ENCODE results near the gene P2RY11. TPM values are rescaled to one million over a fixed set of nuclear protein-coding genes. Genes with fewer than 3 reads are reported as not detected.

Gene P2RY11
- polyA plus RNA-seq, 2 of the 4 experiments (the other 2 are of a cell fraction), result 1.9 to 6.4 TPM

DNA sequence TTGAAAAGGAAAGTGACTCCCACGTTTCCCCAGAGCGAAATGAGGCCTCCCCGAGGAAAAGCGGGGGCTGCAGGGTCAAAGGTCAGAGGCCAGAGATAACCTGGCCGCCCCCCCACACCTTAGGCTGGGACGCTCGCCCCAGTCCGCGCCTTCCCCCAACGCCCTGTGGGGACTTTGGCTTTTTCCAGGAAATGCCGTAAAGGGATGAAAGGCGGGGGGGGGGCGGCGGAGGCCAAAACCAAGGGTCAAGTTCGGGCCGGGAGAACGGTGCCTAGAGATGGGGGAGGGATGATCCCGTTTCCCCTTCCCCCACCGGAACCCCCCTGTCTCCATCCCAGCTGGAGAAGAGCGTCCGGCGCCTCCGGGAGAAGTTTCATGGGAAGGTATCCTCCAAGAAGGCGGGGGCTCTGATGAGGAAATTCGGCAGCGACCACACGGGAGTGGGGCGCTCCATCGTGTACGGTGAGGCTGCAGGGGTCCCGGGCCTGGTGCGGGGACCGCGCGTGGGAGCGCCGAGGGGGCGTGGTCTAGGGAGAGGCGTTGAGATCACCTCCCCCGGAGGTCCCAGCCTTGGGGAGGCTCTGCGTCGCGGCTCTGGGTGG, 24.8 kb upstream of the P2RY11 start:
- peaks cover 4% of the 10 kb centered on the region; the same call in 2 of the 3 replicates for H3K4me1 ChIP-seq
- peak overlapping the region; percentile 80 for H3K4me3 ChIP-seq
- ATAC-seq (peak in 1 of 2 experiments; percentile 15; a peak in 3 of 6 replicates), FAIRE-seq (no peak), DNase-seq (ENCODE audit: low read depth in 1 of 2, low spot score in 1 of 2) (no peak)
- POLR2A ChIA-PET, result no interaction called here
- CTCF ChIA-PET, result no interaction called here
- no peak for TF ChIP-seq MAZ (IDR thresholded peaks at IDR 0.05; ENCODE audit: borderline replicate concordance, low read depth, low read length)
- TF ChIP-seq BHLHE40 (IDR thresholded peaks at IDR 0.05; ENCODE audit: low read depth, low read length), result no peak
- no peak for TF ChIP-seq POLR2AphosphoS2 (conservative IDR thresholded peaks at IDR 0.05; ENCODE audit: low read length)
- TF ChIP-seq POLR2A (IDR thresholded peaks at IDR 0.05; ENCODE audit: low read length), result no peak
- TF ChIP-seq RFX5 (IDR thresholded peaks at IDR 0.05), result no peak
- TF ChIP-seq FOXS1 (CRISPR knock-in tag; IDR thresholded peaks at IDR 0.05), result no peak
- TF ChIP-seq, protein P1, sequence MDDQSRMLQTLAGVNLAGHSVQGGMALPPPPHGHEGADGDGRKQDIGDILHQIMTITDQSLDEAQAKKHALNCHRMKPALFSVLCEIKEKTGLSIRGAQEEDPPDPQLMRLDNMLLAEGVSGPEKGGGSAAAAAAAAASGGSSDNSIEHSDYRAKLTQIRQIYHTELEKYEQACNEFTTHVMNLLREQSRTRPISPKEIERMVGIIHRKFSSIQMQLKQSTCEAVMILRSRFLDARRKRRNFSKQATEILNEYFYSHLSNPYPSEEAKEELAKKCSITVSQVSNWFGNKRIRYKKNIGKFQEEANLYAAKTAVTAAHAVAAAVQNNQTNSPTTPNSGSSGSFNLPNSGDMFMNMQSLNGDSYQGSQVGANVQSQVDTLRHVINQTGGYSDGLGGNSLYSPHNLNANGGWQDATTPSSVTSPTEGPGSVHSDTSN (IDR thresholded peaks at IDR 0.05), result no peak
- TF ChIP-seq RCOR1 (IDR thresholded peaks at IDR 0.05; ENCODE audit: low read depth, low read length), result no peak
- no peak for TF ChIP-seq ZC3H11A (IDR thresholded peaks at IDR 0.05)
- TF ChIP-seq NR3C1 (IDR thresholded peaks at IDR 0.05), result no peak
- H3K27ac ChIP-seq, result peak overlapping the region; percentile 91 to 98
- 37% methylated on average over 22 of the region's 43 CpGs for whole genome bisulfite sequencing (ENCODE audit: missing lambda C conversion rate)
- peak overlapping the region; percentile 85 for H3K4me2 ChIP-seq
- no peaks in the 10 kb centered on the region for H3K9me3 ChIP-seq

DNA sequence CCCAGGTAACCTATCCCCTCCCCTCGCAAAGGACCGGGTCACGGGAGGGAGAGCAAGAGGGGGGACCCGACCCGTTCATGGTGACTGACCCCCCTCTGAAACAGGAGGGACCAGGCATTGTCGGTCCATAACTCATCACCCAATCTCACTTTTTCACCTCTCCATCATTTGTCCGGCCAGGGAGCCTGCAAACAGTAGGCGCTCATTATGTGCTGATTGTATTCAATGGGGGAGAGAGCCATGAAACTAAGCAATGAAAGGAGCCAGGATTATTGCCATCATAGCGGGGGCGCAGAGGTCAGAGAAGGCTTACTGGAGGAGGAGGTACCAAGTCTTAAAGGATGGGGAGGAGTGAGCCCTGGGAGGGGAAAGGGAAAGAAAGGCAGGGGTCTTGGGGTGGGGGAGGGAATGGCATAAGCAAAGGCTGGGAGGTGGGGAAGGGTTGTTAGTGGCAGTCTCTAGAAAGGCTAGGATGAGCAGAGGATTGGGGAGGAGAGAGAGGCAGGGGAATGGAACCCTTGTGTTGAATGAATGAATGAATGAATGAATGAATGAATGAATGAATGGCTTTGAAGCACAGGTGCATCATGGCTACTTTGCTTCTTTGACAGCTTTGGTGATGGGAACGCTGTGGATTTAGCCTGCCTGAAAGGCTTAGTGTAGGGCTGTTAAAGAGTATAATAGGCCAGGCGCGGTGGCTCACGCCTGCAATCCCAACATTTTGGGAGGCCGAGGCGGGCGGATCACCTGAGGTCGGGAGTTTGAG, 24.0 kb upstream of the P2RY11 start:
- H3K4me2 ChIP-seq, result peak overlapping the region; percentile 85
- FAIRE-seq (no peak), DNase-seq (ENCODE audit: low read depth in 1 of 2, low spot score in 1 of 2) (no peak), ATAC-seq (no peak)
- H3K4me3 ChIP-seq, result peak overlapping the region; percentile 80; the same call in 2 of the 3 replicates
- ChIA-PET POLR2A (no interaction called here), CTCF (no interaction called here)
- TF ChIP-seq ZFP36 (IDR thresholded peaks at IDR 0.05; ENCODE audit: borderline replicate concordance, partially characterized antibody) (no peak), NR3C1 (IDR thresholded peaks at IDR 0.05) (no peak), GATA3 (IDR thresholded peaks at IDR 0.05; ENCODE audit: borderline replicate concordance) (no peak), RNF2 (IDR thresholded peaks at IDR 0.05; ENCODE audit: borderline replicate concordance, low read depth) (no peak), ESRRA (IDR thresholded peaks at IDR 0.05; ENCODE audit: borderline replicate concordance, low read length) (no peak), MAFK (IDR thresholded peaks at IDR 0.05; ENCODE audit: partially characterized antibody) (no peak), SMC3 (IDR thresholded peaks at IDR 0.05) (no peak), BHLHE40 (IDR thresholded peaks at IDR 0.05; ENCODE audit: low read depth, low read length) (no peak), CHD4 (IDR thresholded peaks at IDR 0.05; ENCODE audit: borderline replicate concordance) (no peak), RFX5 (IDR thresholded peaks at IDR 0.05) (no peak)
- TF ChIP-seq, protein P2, sequence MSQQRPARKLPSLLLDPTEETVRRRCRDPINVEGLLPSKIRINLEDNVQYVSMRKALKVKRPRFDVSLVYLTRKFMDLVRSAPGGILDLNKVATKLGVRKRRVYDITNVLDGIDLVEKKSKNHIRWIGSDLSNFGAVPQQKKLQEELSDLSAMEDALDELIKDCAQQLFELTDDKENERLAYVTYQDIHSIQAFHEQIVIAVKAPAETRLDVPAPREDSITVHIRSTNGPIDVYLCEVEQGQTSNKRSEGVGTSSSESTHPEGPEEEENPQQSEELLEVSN (IDR thresholded peaks at IDR 0.05; ENCODE audit: borderline replicate concordance, low read depth), result no peak
- TF ChIP-seq, protein P3, sequence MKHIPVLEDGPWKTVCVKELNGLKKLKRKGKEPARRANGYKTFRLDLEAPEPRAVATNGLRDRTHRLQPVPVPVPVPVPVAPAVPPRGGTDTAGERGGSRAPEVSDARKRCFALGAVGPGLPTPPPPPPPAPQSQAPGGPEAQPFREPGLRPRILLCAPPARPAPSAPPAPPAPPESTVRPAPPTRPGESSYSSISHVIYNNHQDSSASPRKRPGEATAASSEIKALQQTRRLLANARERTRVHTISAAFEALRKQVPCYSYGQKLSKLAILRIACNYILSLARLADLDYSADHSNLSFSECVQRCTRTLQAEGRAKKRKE (CRISPR knock-in tag; IDR thresholded peaks at IDR 0.05; ENCODE audit: low read depth), result no peak
- 96% methylated on average over 17 of the region's 18 CpGs for WGBS (ENCODE audit: missing lambda C conversion rate)
- H3K27ac ChIP-seq, result peak overlapping the region in 1 of 2 experiments; percentile 98; a peak in 1 of 6 replicates
- H3K4me1 ChIP-seq, result peaks cover 4% of the 10 kb centered on the region; the same call in 2 of the 3 replicates
- H3K9me3 ChIP-seq, result no peaks in the 10 kb centered on the region

DNA sequence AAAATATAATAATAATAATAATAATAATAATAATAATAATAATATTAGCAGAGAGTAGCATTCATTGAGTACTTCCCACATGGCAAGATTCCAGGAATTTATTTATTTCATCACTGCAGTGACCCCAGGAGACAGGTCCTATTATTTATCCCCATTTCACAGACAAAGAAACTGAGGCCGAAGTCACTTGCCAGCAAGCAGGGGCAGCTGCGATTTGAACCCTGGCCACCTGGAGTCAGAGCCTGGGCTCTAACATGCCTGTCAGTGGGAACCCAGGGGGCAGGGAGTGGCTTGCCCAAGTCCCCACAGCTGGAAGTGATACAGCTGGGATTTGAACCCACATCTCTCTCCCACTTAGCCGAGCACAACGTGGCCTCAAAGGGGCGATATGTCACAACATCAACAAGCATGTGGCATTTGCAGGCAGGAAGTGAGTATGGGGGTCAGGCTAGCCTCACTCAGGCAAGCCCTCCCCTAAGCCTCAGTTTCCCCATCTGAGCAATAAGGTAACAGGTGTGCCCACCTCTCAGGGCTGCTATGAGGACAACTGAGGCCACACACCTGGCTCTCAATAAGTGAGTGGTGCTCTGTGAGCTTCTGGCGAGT, 22.4 kb upstream of the P2RY11 start:
- CTCF ChIA-PET, result no interaction called here
- ATAC-seq, result no peak
- DNase-seq (ENCODE audit: low read depth in 1 of 2, low spot score in 1 of 2), result no peak
- Histone ChIP-seq H3K4me1 (peaks cover 4% of the 10 kb centered on the region; the same call in 2 of the 3 replicates), H3K9me3 (no peaks in the 10 kb centered on the region), H3K4me2 (no peak overlapping the region), H3K4me3 (no peak overlapping the region), H3K27ac (no peak overlapping the region)
- 93% methylated on average over 5 of the region's 6 CpGs for WGBS (ENCODE audit: missing lambda C conversion rate)
- POLR2A ChIA-PET, result no interaction called here
- TF ChIP-seq HOXB5 (CRISPR knock-in tag; IDR thresholded peaks at IDR 0.05) (no peak), RAD21 (conservative IDR thresholded peaks at IDR 0.05 in 1 of 2, IDR thresholded peaks at IDR 0.05 in 1 of 2) (no peak), KDM1A (IDR thresholded peaks at IDR 0.05; ENCODE audit: low read depth) (peak; percentile 81; the same call in 1 of the 2 replicates)
- TF ChIP-seq, protein P3 (CRISPR knock-in tag; IDR thresholded peaks at IDR 0.05; ENCODE audit: low read depth), result no peak
- FAIRE-seq, result no peak
